ENCODE data around the gene NPB.

Gene NPB

DNA sequence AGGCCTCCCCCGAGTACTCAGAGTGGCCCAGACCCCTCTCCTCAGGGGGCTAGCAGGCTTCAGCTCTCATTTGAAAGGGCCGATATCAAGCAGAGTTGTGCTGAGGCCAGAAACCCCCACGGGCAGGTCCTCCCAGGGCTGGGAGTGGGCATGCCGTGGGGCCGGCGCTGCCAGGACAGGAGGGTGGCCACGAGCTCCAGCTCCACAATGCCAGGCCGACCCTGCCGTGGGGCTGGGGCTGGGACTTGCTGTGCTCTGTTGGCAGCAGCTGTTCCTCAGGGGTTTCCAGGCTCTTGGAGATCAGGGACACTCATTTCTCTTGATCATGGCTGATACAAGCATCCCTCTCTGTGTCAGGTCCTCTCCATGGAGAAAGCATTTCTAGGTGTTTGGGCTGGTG, 3.2 kb upstream of the NPB start:
- no peak for DNase-seq (ENCODE audit: low read depth in 2 of 2)

DNA sequence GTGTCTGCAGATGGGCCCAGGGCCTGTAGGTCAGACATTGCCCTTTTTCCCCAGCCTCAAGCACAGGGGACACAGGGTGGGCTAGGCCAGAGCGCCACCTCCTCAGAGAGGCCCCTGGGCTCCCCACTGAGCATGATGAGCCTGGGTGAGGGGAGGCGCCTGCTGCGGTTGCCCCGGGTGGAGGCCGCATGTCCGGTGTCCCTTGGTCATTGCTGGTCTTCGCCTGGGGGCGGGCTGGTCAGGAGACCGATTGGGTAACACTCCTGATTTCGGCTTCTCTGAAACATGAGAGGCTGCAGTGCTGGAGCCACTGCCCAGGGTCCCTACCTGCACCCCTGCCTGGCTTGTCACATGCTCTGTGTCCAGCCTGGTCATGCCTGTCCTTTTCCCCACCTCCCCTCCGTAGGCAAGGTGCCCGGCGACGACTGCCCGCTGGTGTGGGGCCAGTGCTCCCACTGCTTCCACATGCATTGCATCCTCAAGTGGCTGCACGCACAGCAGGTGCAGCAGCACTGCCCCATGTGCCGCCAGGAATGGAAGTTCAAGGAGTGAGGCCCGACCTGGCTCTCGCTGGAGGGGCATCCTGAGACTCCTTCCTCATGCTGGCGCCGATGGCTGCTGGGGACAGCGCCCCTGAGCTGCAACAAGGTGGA, 2.4 kb upstream of the NPB start:
- DNase-seq (ENCODE audit: low read depth in 2 of 2), result no peak

DNA sequence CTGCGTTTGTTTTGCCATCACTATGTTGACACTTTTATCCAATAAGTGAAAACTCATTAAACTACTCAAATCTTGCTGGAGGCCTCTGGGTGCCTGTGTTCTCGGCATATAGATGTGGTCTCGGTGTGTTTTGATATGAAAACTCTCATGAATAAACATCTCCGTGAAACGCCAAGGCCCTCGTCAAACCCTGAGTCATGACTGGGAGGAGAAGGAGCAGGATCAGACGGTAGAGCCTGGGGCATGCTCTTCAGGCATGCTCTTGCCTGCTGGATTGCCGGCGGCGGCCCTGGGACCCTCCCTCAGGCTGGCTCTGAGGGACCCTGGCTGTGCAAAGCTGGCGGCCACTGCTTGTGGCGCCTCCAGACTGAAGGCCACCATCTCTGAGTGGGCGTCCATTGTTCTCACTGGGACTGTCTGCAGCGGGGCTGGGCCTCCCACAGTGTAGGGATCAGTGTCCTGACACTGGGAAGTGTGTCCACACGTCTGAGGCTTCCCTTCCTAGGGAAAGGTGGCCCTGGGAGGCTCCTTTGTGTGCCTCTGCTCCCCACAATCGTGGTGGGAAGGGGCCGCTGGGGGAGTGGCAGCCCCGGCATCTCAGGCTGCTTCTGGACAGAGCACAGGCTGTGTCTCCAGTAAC, 1.7 kb upstream of the NPB start:
- DNase-seq (ENCODE audit: low read depth in 2 of 2), result no peak

DNA sequence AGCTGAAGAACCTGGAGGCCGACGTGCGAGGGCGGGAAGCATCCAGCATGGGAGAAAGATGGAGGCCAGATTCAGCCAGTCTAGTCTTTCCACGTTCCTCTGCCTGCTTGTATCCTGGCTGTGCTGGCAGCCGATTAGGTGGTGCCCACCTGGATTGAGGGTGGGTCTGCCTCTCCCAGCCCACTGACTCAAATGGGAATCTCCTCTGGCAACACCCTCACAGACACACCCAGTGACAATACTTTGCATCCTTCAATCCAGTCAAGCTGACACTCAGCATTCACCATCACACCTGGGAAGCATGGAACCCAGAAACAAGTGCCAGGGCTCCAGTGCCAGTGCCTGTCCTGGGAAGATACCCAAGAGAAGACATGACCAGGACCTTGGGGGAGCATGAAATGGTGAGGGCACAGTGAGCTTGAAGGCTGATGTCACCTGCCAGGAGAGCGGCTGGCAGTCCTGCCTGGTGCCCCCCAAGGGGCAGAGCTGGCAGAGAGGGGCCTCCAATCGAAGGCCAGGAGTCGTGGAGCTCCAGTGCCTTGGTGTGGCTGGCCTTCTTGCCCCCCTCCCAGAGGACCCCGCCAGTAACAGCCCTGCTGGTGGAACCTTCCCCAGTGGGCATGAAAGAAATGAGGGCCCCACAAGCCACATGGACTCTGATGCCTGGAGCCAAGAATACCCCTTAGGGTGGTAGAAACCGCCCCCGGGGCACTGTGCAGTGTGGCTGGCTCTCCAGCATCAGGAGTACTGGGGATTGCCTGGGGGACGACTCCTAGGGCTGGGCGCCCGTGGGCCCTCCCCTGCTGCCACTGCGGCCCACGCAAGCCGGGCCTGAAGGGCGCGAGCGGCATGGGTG, 643 bp upstream of the NPB start:
- DNase-seq (ENCODE audit: low read depth in 2 of 2), result no peak

DNA sequence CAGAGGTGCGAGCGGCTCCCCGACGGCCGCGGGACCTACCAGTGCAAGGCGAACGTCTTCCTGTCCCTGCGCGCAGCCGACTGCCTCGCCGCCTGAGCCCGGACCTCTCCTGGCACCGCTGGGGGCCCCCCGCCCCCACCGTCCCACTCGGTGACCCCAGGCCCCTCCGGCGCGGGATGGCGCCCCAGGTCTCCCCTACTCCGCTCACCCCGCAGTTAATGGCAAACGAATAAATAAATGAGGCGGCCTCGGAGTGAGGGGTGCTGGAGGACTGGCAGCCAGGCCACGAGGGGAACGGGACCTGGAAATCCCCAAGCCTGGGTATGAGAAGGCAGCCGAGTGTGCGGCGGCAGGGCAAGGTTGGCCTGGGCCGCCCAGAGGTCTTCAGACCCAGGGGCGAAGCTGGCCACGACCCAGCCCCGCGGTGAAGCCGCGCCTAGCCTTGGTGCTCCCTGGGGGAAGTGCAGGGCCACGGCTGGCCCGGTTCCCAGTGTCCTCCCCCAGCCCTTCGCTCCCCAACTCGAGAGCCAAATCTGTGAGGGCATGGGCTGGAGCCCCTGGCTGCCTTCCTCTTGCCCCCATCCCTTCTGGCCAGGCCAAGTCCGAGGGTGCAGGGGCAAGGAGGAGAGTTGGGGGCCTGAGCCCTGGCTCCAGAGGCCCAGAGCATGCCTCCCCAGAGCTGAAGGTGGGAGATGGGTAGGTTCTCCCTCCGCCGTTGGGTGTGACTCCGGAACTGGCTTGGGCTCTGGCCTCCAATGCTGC, 796 bp downstream of the NPB start:
- DNase-seq (ENCODE audit: low read depth in 2 of 2), result no peak

DNA sequence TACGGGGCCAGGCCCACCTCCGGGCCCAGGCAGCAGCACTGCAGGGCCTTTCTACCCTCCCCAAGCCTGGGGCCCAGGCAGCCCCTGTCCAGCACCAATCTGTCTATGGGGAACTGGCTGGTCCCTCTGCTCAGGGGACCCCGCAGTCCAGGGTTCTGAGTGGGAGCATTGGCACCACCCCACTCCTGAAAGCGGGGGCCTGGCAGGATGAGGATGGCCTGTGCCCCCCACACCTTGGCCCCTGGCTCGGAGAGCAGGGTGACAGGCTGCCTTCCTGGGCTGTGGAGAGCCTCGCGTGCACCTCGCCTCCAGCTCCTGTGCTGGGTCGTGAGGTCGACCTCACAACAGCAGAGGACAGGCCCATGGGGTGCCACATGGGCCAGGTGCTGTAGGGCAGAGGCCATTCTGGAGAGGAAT, 1.4 kb downstream of the NPB start:
- no peak for DNase-seq (ENCODE audit: low read depth in 2 of 2)

DNA sequence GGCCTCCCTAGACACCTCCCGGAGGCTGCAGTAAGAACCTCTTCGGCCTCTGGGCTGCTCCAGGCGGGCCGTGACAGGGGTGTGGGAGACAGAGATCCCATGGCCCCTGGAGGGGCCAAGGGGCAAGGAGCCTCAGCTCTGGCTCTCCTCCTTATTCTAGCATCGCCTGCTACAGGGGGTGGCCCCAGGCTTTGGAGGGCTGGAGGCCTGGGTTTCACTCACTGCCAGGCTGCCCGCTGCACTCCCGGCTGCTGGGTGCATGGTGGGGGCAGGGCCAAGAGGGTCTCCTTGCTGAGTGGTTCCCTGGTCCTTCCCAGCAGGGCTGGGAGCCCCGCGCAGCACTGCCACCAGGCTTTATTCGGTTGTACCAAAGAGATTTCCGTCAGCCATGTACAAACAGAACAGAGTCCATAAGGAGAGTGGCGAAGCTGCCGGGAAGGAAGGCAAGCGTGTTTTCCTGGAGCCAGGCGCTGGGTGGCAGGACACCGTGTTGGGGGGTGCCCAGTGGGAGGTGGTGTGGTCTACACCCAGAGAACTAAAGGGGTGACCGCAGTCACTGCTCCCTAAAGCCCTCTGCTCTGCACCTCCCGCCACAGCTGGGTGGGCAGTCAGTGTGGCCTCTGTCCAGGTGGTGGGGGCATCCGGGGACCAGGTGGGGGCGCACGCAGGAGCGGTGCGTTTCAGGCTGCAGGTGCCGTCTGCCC, 2.0 kb downstream of the NPB start:
- DNase-seq (ENCODE audit: low read depth in 2 of 2), result no peak

DNA sequence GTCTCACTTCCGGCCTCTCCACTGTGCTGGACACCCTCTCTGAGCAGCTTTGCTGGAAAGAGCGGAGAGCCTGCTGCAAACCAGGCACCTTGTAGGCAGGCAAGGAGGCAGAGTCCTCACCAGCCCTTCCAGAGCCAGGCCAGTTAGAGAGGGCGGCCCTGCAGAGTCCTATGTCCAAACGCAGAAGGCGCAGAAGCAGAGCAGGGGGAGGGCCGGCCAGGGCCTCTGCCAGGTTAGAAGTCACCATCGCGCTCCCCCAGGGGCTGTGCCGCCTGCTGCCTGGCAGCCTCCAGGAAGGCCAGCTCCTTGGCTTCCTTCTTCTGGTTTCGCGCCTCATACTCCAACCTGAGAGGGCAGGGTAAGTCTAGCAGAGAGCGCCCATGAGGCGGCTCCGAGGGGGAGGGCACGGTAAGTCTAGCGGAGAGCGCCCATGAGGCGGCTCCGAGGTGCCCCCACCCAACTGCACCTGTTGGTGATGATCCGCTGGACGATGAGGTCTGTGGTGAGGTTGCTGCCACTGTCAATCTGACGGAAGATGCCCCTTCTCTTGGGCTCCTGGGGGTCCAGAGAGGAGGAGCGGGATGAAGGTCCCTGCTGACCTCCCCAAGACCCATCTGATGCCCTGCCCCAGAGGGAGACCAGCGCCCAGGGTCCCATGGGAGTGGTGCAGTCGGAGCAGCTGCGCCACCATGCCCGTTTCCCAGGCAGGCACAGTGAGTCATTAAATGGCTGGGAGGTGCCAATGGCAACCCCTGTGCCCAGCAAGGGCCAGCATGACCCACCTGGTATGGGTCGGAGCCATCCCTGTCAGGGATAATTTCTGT, 2.8 kb downstream of the NPB start:
- no peak for DNase-seq (ENCODE audit: low read depth in 2 of 2)

DNA sequence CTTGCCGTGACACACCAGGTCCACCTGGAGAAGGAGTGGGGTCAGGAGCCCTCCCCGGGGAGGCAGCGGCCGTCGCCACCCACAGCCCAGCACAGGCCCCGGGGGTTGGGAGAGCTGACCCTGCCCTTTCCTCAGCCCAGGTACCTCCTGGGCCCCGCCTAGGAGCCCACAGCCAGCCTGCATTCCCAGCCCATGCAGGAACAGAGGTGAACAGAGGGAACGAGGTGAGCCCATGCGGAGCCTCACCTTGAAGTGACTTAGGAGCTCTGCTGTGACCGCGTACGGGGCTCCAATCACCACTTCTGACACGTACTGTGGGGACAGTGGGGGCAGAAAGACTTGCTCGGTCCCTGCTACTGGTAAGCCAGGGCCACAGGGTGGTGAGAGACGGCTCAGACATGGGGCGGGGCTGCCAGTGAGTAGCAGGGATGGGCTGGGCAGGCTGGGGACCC, 3.4 kb downstream of the NPB start:
- DNase-seq (ENCODE audit: low read depth in 2 of 2), result no peak

DNA sequence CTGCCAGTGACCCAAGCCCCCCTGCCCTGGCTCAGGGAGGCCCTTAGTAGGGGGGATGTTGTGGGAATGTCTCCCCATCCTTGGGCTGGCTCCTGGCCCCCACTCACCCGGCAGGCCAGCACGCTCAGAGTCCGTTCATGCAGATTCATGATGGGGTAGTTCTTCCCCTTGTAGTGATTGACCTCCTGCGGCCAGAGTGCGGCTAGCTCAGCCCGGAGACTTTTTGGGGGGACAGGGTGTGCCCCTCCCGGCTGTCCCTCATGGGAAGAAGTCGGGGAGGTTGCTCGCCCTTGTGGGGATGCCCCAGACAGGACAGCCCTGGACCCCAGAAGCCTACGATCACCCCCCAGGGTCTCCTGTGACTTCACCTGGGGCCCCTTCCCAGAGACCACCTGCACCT, 4.0 kb downstream of the NPB start:
- DNase-seq (ENCODE audit: low read depth in 2 of 2), result no peak

DNA sequence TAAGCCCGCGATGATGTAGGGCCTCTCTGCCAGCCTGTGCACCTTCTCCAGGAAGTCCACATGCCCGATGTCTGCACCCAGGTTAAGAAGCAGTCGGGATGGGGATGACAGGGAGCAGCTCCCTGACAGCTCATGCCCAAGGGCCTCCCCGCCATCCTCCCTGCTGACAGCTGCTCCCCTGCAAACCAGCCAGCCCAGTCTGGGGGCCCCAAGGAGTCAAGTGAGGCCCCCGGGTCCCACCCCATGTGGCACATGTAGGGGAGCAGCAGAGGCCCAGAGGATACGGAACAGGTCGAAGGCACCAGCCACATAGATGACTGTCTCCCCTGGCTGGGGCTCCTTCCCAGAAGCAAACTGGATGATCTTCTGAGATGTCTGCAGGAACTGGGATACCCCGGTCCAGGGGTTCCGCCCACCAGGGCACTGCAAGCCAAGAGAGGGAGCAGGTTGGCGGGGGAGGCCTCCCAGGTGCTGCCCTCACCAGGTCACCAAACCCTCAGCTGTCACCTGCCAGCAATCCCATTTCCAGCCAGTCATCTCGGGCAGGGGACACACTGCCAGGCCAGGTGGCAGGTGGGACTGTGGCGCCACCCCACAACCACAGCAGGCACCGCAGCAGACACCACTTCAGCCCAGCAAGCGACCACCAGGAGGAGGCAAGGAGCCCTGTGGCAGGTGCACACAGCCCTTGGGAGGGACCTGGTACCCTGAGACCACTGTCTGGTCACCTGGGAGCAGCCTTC, 4.6 kb downstream of the NPB start:
- DNase-seq (ENCODE audit: low read depth in 2 of 2), result no peak

DNA sequence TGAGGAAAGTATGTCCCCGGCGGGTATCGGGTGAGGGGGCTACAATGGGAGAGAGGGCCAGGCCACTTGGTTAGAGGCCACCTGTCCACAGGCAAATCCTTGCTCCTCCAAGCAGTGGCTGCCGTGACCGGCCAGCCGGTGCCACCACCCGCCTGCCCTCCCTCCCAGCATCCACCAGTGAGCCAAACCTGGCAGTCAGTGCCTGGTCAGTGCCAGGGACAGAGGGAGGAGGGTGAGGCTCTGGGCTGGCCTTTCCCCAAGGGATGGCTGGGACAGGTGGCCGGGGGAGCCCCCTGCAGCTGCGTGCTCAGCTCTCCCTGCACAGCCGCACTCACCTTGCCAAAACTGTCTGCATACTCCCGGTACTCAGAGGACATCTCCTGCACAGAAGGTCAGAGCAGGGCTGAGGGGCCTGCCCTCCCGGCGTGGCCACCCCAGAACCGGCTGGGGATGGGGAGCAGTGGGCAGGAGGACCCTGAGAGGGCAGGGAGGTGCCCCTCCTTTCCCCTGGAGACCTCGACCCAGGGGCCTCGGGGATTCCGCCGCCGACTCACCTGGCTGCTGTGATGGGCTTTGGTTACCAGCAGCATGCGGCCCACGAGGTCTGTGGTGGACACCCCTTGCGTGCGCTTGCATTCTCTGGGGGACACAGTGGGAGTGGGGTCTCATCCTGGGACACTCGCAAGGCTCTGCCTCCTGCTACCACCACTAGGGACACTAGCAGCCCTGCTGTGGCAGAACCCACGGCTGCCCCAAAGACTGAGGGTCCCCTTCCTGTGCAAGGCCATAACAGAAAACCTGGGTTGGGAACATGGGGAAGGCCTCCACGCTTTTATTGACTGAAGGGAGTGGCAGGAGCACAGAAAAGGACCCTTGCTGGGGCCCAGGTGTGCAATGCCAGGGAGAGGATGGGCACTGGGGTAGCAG, 5.4 kb downstream of the NPB start:
- DNase-seq (ENCODE audit: low read depth in 2 of 2), result no peak

DNA sequence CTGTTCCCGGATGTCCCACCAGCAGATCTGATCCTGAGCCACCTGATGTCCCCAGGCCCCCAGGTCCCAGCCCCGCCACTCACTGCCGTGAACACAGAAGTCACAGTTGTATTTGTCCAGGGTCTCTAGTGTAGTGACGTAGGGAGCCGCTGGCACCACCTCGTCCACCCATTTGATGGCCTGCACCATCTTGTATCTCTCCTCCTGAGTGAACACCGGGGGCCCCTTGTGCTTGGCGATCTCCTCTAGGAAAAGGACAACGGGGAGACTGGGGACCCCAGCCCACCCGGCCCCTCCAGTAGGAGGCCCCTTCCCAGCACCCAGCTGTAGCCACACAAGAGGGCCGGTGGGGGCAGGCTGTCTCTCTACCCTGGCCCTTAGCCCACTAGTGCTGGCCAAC, 6.8 kb downstream of the NPB start:
- DNase-seq (ENCODE audit: low read depth in 2 of 2), result no peak

DNA sequence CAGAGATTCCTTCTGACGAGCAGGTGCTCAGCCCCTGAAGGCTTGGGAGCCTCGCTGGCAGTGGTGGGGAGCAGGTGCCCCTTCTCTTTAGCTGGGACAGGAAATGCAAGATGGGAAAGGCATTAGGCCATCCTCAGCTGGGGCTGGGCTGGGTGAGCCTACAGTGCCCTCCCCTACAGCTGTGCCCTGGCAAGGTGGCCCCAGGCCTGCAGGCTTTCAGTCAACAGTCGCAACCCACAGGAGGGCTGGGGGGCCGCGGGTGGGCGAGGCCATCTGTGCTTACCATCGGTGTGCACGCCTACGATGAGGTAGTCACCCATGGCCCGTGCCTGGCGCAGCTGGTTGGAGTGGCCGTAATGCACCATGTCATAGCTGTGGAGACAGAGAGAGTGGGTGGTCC, 7.2 kb downstream of the NPB start:
- DNase-seq (ENCODE audit: low read depth in 2 of 2), result no peak

DNA sequence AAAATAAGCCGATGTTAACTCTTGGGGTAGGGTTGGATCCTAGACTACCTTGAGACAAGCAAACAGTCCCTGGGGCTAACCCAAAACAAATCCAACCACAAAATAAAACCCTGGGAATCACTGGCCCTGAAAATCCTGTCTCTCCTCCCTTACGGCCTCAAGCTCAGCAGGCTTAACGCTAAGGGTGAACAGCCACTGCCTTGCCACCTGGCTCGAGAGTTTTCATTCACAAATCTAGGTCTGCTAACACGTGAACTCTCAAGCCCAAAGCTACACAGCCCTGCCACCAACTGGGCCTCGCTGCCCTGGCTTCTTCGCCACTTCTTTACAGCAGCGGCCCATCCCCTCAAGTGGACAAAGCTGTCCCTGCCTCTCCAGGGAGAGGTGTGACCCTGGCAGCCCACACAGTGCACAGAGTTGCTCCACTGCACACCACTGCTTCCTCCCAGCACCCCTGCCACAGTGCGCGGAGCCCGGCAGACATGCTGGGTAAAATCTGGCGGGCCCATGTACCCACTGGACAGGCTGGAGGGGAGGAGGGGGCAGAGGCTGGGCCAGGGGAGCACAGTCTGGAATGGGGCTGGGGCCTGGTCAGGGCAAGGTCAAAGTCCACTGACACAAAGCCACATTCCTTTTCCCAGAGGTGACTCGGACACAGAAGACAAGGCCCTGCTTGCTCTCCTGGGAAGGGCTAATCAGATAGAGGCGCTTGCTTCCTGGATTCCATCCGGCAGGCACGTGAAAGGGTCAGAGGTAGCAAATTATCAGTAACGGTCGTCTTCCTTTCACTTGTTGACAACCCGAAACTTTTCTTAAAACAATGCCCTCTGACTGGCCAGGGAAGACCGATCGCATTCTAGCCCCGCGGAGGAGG, 8.2 kb downstream of the NPB start:
- DNase-seq (ENCODE audit: low read depth in 2 of 2), result no peak

DNA sequence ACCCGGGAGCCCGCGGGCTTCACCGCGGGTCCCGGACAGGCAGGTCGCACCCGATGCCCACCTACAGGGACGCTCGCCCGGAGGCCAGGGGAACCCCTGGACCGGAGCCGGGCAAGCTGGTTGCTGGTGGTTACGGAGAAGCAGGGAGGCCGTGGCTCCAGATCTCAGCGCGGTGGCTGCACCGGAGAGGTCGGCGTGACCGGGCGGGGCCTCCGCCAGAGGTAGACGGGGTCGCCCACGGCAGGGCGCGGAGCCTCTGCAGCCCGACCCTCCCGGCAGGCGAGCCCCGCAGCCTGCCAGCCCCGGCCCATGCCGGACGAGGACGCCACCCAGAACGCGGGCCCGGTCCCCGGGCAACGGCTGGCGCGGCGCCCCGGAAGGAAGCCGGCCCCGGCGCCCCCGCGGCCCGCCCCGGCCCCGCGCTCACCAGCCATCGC, 8.8 kb downstream of the NPB start:
- no peak for DNase-seq (ENCODE audit: low read depth in 2 of 2)

DNA sequence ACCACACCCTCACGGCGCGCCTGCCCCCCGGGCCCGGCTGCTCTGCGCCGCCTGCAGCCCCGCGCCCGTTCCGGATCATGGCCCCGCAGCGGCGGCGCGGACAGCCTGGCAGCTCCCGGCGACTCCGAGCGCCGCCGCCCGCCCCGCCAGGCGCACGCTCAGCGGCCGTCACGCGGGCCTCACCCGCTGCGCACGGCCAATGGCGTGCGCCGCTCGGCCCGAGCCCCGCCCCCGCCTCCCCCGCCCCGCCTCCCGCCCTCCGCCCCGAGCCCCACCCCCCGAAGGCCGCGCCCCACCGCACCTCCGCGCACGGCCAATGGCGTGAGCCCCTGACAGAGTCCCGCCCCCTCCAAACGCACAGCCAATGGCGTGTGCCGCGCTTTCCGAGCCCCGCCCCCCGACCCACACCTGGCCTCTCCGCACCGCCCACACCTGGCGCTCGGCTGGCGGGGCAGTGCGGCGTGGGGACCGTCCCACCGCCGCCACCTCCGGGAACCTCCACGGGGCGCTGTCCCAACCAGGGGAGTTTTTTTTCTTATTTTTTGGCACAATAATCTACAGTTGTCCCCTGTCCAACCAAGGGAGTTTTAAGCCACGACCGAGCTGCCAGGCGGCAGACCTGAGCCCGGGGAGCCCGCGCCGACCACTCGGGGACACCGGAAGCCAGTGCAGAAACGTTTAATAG, 9.4 kb downstream of the NPB start, which contains the start of gene PCYT2:
Gene PCYT2 (minus strand): TSS at position 123 of the 685 bp plus-strand sequence. CDS start 44 bp downstream, at position 79.
- DNase-seq (ENCODE audit: low read depth in 2 of 2), result peak; percentile 77 to 82
